ENCODE measurements around the gene CDH1. TPM values are rescaled to one million over a fixed set of nuclear protein-coding genes. Genes with fewer than 3 reads are reported as not detected.

Gene CDH1
- total and polyA plus RNA-seq, 2 experiments from 2014 or later: 64.1 to 142 TPM

GRCh38 chr16:68776821-68777485 lies 39.9 kb downstream of the CDH1 start:
- Histone ChIP-seq H3K27ac (ENCODE audit: low read depth) (peak overlapping the region; percentile 17; the same call in 1 of the 2 replicates), H3K9me2 (ENCODE audit: insufficient read depth) (no peaks in the 10 kb centered on the region), H3K4me3 (no peak overlapping the region), H3K36me3 (ENCODE audit: insufficient read depth) (no peaks in the 10 kb centered on the region; the same call in 1 of the 2 replicates), H2AFZ (no peak overlapping the region), H3K4me1 (ENCODE audit: insufficient read depth) (peaks cover 21% of the 10 kb centered on the region), H3F3A (replicated peaks; ENCODE audit: low read depth) (peaks cover 27% of the 10 kb centered on the region), H3K4me2 (no peak overlapping the region), H3K27me3 (ENCODE audit: insufficient read depth) (no peaks in the 10 kb centered on the region), H4K20me1 (replicated peaks; ENCODE audit: insufficient read depth) (peaks cover 5% of the 10 kb centered on the region), H3K79me2 (replicated peaks; ENCODE audit: insufficient read depth) (peaks cover 41% of the 10 kb centered on the region)
- H3K4me1 Mint-ChIP-seq: peaks cover 43% of the 10 kb centered on the region
- TF ChIP-seq POLR2AphosphoS5 (IDR thresholded peaks at IDR 0.05; ENCODE audit: low read depth): no peak
- no peak for TF ChIP-seq ZNF114 (CRISPR knock-in tag; IDR thresholded peaks at IDR 0.05)
- TF ChIP-seq REST (IDR thresholded peaks at IDR 0.05; ENCODE audit: unreplicated experiment): no peak
- no peak for TF ChIP-seq STAT1 (IDR thresholded peaks at IDR 0.05; ENCODE audit: unreplicated experiment)
- no peak for TF ChIP-seq CTCF (conservative IDR thresholded peaks at IDR 0.05; ENCODE audit: low read depth in 2 of 2)
- TF ChIP-seq ZNF462 (CRISPR knock-in tag; IDR thresholded peaks at IDR 0.05): no peak
- no peak for TF ChIP-seq NANOG (IDR thresholded peaks at IDR 0.05; ENCODE audit: borderline replicate concordance)
- no peak for TF ChIP-seq ZNF331 (CRISPR knock-in tag; IDR thresholded peaks at IDR 0.05; ENCODE audit: low read depth)
- TF ChIP-seq CREB1 (CRISPR knock-in tag; IDR thresholded peaks at IDR 0.05; ENCODE audit: low read depth): no peak
- TF ChIP-seq ETS1 (IDR thresholded peaks at IDR 0.05): no peak
- TF ChIP-seq JUNB (IDR thresholded peaks at IDR 0.05; ENCODE audit: unreplicated experiment): no peak
- TF ChIP-seq EZH2phosphoT487 (IDR thresholded peaks at IDR 0.05; ENCODE audit: unreplicated experiment): no peak
- no peak for TF ChIP-seq EZH2 (IDR thresholded peaks at IDR 0.05; ENCODE audit: low read depth, unreplicated experiment)
- H3K4me3 Mint-ChIP-seq: no peak overlapping the region
- DNase-seq (ENCODE audit: low spot score): no peak
- no peaks in the 10 kb centered on the region for H3K9me3 Mint-ChIP-seq
- peaks cover 41% of the 10 kb centered on the region for H3K36me3 Mint-ChIP-seq (ENCODE audit: low read depth)
- peaks cover 4% of the 10 kb centered on the region for H3K27me3 Mint-ChIP-seq (ENCODE audit: insufficient read depth, low read depth, poor library complexity)
- H3K27ac Mint-ChIP-seq: peak overlapping the region; percentile 18; the same call in 1 of the 2 replicates
- ATAC-seq: no peak

All from GM23338 (cell line).